Skeletal muscle cell (primary cell): ENCODE measurements around the gene MYO5B.

Source experiments
- DNase-seq: peaks from one replicate; pipeline ENCODE4 v3.0.0-alpha.2; 2010; ENCODE audit warnings: low read depth
- H3K4me3 ChIP-seq: 2 replicates; pipeline ENCODE4 v1.5.1; 2011; ENCODE audit warnings: low read depth, mild to moderate bottlenecking, control low read depth, low read length, moderate library complexity

The MYO5B gene

DNA sequence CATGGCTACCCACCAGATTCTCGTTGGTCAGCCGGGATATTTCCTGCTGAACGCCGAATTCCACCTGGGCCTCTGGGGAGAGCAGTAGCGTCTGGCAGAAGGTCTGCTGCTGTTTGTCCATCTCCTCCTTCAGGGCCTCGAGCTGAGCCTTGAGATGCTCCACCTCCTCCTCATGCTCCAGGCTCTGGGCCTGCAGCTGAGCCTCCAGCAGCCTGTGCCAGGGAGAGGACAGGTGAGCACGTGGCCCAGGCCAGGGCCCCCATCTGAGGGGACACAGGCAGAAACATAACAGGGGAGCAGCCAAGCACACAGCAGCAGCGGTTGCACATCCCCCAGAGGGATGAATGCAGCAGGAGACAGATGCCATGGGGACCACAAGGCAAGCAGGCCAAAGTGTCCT, 341.5 kb downstream of the MYO5B start:
- no peak overlapping the region for H3K4me3 ChIP-seq
- DNase-seq = no peak

DNA sequence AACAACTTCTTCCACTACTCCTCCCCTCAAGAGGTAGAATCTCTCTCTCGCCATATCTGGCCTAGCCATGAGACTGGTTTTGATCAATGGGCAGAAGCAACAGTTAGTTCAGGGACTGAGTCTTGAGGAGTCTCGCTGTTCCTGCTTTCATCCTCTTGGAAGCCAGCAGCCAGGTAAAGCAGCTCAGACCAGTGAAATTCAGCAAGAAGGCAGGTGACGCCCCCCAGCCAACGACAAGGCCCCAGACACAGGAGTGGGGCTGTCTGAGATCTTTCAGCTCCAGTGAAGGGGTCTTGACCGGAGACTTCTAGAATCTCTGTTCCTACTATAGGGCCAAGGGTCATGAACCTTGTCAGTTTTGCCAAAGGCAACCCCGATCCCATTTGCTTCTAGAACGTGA, 341.9 kb downstream of the MYO5B start:
- no peak for DNase-seq
- no peak overlapping the region for H3K4me3 ChIP-seq

DNA sequence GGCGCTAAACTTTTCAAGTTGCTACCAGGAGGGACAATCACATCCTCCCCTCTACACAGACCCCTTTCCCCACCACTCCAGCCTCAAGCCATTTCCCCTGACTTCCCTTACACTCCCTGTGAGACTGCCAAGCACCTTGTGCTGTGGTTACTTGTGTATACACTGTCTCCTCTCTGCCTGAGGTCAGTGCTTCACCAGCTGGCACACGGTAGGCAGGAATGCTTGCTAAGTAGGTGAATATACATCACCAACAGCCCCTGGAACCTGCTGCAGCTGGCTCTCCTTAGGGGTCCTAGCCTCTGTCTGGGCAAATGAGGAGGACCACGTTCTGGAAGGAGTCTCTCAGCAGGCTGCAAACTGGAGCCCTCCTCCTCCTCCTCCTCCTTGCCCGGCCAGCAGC, 343.3 kb downstream of the MYO5B start:
- H3K4me3 ChIP-seq = no peak overlapping the region
- DNase-seq = no peak

DNA sequence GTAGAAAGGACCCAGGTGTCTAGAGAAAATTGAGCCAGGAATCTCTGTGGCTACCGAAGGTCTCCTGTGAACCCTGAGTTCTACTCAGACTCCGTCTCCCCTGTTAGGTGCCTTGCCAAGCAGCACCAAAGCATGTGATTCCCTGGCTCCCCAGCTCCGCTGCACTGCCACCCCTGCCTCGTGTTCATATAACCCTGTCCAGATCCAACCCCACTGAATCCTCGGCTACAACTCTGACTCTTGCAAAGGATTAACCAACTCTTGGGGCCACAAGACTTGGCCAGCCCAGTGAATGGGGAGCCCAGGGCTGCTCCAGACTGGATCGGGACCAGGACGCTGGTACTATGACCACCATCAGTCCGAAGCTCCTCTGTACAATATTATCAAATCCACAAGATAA, 344.3 kb downstream of the MYO5B start:
- H3K4me3 ChIP-seq = no peak overlapping the region
- DNase-seq = no peak

DNA sequence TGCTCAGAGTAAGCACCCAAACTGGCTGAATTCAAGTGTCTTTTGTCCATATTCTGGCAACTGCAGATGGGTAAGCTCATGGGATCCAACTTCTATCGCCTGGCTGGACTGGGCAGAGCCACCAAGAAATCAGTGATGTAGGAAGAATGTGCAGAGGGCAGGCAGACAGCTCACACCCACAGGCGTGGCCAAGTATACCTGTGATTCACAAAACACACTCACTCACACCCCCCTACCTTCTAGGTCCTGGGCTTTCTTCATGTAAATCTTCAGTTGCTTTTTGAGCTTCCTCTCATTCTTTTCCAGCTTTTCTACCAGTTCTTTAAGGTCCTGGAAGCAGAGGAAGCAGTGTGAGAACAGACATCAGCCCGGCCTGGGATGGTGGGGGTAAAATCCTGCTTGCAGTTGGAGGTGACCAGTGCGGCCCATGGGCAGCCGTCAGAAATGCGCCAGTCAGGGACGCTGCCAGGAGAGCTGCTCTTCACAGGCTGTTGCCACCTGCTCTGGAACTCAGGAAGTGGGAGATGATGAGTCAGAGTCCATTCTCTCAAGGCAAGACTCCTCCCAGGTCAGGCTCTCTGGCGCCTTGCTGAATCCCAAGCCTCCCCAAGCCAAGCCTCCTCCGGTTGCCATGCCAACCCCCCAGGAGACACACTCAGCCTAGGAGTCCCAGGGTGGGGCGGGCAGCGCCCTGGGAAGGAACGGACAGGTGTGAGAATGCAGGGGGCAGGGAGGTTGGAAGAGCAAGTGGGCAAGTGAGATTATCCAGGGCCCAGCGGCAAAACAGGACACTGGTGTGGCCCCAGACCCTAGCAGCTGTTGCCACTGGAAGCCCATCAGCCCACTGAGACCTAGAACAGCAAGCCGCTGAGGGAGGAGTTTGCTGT, 345.4 kb downstream of the MYO5B start:
- no peak overlapping the region for H3K4me3 ChIP-seq
- DNase-seq = peak; percentile 71

DNA sequence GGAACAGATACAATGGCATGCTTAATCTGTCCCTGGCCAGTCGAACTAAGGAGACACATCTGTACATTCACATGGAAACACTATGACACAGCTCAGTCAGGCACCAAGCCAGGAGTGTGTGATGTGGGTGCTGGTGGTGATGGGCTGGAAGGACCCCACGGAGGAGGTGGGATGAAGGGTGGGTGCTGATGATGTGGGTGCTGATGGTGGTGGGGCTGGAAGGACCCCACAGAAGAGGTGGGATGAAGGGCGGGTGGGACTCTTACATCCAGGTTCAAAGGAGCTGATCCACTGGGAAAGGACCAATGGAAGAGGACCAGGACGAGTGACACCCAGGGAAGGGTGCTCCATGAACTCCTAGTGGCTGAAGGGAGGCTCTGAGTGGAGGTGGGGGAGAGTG, 346.8 kb downstream of the MYO5B start:
- H3K4me3 ChIP-seq = no peak overlapping the region
- DNase-seq = no peak

DNA sequence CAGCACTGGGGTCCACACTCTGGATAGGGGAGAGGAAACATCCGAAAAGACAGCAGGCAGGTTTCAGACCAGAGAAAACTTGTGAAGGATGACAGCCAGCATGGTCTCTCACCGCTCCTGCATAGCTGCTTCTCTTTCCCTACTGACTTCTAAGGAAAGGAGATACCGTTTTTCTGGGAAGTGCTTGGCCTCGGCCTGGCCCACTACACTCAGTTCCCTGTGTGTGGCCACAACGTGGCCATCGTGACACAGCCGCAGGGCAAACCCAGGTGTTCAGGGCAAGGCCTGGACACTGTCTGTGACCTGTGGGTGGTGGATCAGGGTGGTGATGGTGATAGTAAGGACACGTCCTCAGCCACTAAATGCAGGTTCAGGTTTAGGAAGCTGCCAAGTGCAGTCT, 347.4 kb downstream of the MYO5B start:
- no peak for DNase-seq
- no peak overlapping the region for H3K4me3 ChIP-seq

DNA sequence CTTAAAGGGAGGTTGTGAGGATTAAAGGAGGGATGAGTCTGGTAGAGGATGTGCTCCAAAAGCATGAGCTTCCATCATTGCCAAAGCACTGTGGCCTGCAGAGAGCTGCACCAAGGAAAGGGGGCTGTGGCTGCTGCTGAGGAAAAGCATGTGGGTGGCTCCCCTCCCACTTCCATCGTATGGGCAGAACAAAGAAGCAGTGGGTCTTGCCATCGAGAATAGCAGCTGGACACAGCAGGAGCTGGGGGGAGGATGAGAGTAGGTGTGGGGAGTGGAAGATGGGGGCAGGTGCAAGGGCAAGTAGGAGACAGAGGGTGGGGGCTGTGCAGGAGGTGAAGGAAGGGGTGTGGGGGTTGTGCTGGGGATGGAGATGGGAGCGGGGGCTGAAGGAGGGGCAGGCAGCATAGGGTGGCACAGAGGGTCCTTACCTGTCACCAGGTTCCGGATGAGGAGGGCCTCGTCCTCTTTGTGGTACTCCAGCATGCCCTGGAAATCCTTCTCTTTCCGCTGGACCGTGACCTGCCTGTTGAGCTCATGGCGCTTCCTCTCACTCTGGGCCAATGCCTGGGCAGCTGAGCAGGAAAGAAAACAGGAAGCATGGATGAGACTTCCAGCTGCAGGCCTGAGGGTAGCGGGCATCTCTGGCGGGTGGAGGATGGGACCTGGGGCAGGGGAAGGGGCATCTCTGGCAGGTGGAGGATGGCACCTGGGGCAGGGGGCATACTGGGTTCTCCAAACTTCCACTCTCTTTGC, 348.1 kb downstream of the MYO5B start:
- no peak overlapping the region for H3K4me3 ChIP-seq
- no peak for DNase-seq

DNA sequence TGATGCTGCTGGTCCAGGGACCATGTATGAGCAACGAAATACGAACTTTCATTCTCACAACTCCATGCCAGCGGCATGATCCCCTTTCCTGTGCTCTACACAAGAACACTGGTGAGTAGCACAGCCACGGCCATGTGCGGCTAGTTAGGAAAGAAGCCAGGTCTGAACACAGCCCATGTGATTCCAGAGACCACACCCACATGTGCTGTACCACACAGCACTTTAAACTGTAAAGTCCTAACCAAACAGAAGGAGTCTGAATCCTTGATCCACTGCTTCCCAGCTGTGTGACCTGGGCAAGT, 348.6 kb downstream of the MYO5B start:
- DNase-seq = no peak
- H3K4me3 ChIP-seq = no peak overlapping the region

DNA sequence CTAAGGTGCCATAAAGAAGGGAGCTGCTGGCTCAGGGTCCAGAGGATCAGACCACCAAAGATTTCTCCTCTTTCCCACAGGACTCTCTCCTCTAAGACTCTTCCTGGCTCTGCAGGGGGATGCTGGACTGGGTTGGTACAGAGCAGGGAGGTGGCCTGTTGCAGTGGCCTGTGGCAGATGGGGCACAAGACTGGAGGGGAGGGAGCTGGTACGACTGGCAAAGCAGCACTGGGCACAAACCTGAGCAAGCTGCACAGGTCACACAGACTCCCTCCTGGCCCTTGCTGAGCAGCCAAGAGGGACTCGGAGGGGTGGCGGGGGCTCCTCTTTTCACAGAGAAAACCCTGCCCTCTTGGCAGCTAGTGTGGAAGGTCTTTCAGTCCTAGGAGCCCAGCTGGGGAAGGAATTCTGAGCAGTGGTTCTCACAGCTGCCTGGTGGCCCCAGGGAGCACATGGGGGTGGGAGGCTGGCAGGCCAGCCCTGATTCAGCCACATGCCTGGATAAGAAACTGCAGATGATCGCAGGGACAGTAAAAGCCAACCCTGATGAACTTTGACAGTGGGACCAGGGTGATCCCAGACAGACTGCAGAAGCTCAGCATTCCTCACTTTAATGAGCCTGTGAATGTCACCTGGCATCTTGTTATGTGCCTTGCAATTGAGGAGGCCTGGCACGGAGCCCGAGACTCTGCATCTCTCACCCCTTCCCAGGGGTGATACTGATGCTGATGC, 349.2 kb downstream of the MYO5B start:
- DNase-seq = no peak
- no peak overlapping the region for H3K4me3 ChIP-seq

DNA sequence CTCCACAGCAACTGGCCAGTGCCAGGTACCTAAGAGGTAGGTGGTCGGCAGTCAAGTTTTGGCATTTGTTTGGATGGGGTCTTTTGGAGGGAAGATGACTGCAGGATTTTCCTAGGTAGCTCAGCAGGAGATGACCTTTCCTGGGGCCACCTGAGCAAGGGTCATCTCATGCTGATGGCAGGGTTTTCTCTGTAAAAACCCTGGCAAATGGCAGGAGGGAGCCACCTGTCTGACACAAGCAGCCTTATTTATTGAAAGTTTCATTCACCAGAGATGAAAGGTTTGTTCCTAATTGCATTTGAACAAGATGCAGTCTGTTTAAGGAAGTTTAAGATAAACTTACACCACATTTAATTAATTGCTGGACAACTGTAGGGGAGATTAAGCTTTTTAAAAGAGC, 350.0 kb downstream of the MYO5B start:
- no peak overlapping the region for H3K4me3 ChIP-seq
- DNase-seq = no peak

DNA sequence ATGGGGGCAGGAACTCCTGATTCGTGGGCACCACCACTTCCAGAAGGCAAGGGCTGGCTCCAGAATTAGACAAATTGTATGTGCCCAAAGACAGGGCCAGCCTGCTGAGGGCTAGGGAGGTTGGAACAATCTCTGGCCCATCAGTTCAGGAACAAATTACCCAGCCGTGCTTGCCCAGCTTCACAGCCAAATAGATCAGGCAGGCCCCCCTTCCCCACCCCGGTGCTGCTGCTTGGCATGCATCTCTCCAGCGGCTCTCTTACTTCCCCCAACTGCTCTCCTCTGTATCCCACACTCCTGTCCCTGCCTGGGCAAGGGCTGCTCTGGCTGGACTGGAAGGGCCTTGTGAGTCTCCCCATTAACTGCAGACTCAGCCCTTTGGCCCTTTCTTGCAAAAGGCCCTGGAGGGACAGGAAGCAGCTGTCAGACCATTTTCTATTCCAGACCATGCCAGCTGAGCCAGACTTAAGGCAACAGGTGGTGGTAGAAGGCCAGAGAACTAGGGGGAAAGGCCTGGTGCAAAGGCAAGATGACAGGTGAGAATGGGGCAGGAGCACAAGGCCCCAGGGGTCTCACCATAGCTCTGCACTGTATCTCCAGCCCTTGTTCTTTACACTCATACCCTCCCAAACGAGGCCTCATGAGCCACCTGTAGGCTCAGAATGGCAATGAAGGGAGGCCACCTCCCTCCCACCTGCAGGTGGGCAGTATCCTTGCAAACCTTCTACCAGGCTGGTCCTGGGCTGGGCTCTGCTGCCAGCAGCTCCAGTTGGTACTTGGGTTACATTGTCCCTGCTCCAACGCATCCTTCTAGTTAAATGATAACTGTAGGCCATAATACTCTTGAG, 350.9 kb downstream of the MYO5B start:
- no peak overlapping the region for H3K4me3 ChIP-seq
- DNase-seq = peak; percentile 31

DNA sequence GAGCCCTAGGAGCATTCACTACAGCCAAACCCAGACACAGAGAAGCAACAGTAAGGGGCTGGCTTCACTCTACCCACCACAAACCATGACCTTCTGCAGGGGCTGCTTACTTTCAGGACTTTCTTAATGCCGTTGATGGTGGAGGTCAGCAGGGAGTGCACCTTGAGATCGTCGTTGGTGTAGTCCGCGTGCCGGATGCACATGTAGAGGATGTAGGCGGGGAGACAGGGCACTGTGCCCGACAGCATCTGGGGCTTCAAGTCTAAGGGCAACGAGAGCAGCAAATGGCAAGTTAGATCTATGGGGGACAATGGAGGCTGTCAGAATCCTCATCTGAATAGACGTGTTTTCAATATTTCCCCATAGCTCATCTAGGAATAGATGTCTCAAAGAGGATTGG, 351.8 kb downstream of the MYO5B start:
- H3K4me3 ChIP-seq = no peak overlapping the region
- no peak for DNase-seq

DNA sequence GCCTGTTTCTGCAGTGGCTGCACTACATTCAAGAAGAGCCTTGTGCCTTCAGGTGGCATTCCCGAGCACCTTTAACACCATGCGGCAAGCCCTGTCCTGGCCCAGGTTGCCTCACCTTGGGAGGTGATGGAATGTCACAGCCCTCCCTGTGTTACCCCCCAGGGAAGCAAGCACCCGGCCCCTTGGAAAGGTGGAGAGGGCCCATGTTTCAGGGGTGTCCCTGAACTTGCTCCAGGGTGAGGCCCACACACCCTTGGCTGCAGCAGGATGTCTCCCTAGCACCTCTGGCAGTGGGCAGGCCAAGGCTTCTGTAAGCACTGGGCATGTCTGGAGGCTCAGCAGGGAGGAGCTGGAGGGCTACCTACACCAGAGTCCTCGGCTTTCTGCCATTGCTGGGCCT, 352.3 kb downstream of the MYO5B start:
- DNase-seq = no peak

DNA sequence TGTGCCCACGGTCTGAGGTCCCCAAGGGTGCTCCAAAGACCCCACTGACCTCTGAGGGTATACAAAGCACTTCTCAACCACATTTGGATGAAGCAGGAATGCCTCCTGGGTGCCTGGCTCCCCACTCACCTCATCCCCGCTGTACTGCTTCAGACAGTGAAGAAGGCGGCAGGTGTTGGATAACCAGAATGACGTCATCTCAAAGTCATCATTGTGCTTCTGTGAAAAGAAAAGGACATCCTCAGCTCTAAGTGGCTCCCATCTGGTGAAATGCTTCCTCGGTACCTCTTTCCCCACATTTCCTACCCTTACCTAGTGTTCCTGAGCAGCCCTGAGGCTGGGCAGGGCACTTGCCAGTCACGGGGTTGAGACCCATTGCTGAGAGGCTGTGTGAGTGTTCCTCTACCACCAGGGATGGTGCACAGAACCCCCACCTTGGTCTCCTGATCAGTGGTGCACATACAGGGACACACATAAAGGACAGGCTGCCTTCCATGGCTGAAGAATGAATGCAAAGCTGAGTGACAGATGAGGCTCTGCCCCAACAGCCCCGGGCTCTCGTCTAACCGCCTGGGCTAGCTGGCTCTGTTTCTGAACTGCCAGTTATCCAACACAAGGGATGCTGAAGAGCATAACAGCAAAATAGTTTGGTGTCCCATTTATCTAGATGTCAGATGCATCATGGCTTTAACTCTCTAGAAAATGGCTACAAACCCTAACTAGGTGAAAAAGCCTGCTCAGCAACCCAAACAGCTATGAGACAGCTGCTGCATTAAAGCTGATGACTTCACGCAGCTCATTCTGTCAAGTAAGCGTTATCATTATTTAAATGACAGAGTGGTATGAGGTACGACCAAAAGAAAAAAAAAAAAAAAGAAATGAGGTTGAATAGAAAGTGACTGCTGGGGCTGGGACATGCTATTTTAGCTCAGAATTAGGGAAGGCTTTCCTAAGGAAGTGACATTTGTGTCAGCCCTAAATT, 353.4 kb downstream of the MYO5B start:
- no peak overlapping the region for H3K4me3 ChIP-seq
- DNase-seq = no peak

More for the DNA sequence above, 352.3 kb downstream of the MYO5B start:
- H3K4me3 ChIP-seq = no peak overlapping the region

DNA sequence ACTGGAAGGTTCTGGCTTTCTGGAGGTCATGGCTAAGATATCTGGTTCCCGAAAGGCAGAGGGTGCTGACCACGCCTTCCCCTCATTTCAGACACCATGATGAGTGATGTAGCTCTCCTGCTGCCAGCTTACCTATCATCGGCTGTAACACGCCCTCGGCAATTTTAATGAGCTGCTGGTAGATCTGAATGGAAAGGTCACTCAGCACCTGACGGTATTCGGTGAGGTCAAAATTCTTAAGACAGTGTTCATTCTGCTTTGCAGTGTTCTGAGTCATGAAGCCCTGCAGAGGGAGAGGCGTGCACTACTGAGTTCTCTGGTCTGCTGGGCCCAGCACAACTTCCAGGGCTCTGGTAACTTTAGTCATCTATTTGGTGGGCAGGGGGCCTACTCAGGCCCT, 355.9 kb downstream of the MYO5B start:
- no peak overlapping the region for H3K4me3 ChIP-seq
- DNase-seq = no peak

DNA sequence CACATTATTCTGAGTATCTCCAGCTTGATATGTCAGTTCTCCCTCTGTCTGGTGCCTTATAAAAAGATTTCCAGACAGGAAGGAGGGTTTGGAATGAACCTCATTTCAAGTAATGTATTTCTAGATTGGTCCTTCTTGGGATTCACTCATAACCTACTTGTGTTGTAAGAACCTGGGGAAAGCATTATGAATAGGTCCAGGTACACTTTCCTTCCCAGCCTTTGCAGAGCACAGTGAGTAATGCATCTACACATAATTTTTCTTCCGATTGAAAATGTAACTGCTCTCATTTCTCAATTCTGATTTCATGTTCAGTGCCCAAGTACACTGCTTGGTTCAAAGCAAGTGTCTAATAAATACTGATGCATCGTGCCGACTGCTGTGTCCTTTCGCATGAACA, 356.6 kb downstream of the MYO5B start:
- no peak overlapping the region for H3K4me3 ChIP-seq
- DNase-seq = no peak

DNA sequence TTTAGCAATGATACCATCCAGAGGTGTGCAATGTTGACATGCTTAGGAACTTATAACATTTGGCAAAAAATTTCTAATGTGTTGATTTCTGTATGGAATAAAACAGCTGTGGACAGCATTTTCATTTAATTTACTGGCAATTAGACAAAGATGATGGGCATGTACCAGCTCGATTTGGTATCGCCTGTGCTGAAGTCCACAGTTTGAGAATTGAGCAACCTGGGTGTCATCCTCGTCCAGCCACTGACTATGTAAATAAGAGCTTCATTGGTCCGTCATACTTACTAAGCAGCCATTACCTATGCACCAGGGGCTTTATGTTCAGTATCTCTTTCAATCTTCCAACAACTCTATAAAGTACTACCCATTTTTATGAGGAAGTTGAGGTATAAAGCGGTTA, 357.1 kb downstream of the MYO5B start:
- DNase-seq = no peak
- H3K4me3 ChIP-seq = no peak overlapping the region
